ENCODE measurements around the gene EIF4B.
"Not testable (repeated sequence)": the region's sequence is repeated elsewhere in the genome, so short reads cannot be mapped to it uniquely, and the experiment has no call there.

The EIF4B gene

GRCh38 chr12:53004582-53004981 is 1.7 kb upstream of the EIF4B start:
- no peak for DNase-seq

DNA sequence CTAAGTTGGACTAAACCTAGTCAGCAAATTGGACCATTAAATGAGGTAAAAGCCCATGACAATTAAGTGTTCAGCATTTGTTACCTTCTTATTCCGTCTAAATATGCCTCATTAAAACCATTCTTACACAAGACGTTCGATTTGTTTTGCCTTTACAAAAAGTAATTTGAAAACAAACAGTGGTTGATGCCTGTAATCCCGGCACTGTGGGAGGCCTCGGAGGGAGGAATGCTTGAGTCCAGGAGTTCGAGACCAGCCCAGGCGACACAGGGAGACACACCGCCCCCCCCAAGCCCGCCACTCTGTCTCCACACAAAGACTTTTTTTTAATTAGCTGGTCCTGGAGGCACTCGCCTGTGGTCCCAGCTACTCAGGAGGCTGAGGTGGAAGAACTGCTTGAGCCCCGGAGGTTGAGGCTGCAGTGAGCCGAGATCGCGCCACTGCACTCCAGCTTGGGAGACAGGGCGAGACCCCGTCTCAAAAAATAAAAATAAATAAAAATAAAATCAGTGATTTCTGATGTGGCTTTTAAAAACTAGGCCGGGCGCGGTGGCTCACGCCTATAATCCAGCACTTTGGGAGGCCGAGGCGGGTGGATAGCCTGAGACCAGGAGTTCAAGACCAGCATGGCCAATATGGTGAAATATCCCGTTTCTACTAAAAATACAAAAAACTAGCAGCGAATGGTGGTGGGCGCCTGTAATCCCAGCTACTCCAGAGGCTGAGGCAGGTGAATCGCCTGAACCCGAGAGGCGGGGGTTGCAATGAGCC is 856 bp upstream of the EIF4B start:
- no peak for DNase-seq

GRCh38 chr12:53006810-53007309 is 604 bp downstream of the EIF4B start:
- peak; percentile 82 for DNase-seq

- no peak for DNase-seq
Measured at GRCh38 chr12:53007343-53007742, 1.1 kb downstream of the EIF4B start.

DNA sequence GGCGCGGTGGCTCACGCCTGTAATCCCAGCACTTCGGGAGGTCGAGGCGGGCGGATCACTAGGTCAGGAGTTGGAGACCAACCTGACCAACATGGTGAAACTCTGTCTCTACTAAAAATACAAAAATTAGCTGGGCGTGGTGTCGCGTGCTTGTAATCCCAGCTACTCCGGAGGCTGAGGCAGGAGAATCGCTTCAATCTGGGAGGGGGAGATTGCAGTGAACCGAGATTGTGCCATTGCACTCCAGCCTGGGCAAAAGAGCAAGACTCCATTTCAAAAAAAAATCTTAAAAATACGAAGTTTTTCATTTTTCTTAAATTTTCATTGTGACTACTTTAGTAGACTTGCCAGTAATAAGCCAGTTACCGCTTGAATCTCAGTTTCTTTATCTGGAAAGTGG is 2.5 kb downstream of the EIF4B start:
- not testable (repeated sequence) for DNase-seq

DNA sequence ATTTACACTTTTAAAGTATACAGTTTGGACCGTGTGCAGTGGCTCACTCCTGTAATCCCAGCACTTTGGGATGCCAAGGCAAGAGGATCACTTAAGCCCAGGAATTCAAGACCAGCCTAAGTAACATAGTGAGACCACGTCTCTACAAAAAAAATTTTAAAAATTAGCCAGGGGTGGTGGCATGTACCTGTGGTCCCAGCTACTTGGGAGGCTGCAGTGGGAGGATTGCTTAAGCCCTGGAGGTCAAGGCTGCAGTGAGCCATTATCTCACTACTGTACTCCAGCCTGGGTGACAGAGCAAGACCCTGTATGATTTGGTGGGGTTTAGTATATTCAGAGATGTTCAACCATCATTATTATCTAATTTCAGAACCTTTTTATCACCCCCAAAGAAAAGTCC is 4.7 kb downstream of the EIF4B start:
- no peak for DNase-seq

GRCh38 chr12:53011889-53012288 is 5.6 kb downstream of the EIF4B start:
- DNase-seq, result no peak

DNA sequence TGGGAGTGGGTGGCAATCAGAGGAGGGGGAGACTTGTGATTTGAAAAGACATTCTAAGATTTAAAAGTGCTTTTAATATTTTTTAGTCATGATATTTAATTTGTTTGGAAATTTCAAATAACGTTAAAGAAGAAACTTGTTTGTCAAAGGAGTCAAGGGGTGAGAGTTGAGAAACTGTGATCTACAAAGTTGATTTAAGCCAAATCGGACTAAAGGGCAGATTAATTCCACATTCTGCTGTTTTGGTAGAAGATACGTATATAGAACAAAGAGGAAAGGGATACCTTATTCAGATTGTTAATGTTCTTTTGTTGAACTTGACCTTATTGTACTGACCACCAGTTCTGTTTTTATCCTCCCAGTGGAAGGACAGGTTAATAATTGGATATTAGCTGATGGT is 6.7 kb downstream of the EIF4B start:
- no peak for DNase-seq

DNA sequence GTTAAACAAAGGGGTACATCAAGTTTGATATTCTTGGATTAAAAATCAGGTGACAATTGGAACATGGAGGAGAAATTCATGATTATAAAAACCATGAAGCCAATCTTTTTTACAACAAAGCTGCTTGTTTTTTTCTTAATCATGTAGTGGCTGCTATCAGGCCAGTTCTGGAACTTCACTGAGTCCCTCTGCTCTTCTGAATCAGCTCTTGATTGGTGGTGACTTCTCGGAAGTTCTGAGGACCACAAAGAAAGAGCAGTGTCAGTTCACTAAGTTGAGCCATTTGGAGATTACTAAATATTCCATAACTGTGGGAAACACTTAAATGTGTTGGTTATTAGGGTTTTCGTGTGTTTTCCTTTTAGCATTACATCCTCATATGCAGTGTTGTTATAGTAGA is 8.5 kb downstream of the EIF4B start:
- DNase-seq, result no peak

GRCh38 chr12:53025250-53025649 is 19.0 kb downstream of the EIF4B start:
- DNase-seq, result no peak

DNA sequence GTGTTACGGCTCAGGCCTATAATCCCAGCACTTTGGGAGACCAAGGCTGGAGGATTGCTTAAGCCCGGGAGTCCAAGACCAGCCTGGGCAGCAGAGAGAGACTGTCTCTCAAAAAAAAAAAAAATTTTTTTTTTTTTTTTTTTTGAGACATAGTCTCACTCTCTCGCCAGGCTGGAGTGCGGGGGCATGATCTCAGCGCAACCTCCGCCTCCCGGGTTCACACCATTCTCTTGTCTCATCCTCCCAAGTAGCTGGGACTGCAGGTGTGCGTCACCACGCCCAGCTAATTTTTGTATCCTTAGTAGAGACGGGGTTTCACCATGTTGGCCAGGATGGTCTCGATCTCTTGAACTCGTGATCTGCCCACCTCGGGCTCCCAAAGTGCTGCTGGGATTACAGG is 20.8 kb downstream of the EIF4B start:
- not testable (repeated sequence) for DNase-seq

- DNase-seq, result no peak
Measured at GRCh38 chr12:53031616-53032015, 25.4 kb downstream of the EIF4B start.

DNA sequence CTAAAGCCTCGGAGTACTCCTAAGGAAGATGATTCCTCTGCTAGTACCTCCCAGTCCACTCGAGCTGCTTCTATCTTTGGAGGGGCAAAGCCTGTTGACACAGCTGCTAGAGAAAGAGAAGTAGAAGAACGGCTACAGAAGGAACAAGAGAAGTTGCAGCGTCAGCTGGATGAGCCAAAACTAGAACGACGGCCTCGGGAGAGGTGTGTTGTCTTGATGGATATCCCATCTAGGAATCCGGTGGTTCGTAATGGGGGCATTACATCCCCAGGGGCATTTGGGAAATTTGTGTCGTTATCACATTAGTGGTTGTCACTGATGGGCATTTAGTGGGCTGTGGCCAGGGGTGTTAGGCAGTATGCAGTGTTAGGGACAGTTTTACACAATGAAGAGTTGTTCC is 27.6 kb downstream of the EIF4B start:
- DNase-seq, result not testable (repeated sequence)

DNA sequence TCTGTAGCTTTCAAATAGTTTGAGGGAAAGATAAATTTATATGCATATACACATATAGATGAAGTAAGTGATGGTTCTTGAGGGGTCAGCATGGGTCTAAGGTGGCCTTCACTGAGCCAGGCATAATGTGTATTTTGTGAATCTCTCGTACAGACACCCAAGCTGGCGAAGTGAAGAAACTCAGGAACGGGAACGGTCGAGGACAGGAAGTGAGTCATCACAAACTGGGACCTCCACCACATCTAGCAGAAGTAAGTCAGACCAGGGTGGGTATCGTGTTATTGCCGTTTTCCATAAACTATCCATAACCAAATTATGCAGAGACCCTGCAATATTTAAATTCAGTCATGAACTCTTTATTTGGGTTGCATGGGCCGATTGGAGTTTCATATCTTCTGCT is 28.2 kb downstream of the EIF4B start:
- DNase-seq, result no peak

DNA sequence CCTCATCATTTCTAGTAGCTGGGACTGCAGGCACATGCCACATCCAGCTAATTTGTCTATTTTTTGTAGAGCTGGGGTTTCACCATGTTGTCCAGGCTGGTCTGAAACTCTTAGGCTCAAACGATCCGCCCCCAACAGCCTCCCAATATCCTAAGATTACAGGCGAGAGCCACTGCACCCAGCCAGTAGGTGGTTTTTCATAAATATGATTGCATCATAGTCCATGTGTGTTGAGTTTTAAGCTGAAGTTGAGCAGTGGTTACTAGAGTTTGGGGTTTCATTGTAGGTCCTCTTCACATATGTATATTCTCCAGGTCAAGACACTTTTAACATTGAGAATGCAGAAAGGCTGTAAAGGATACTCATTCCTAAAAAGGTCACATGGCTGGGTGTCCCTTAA is 30.5 kb downstream of the EIF4B start:
- no peak for DNase-seq

- DNase-seq, result no peak
Measured at GRCh38 chr12:53039851-53040250, 33.6 kb downstream of the EIF4B start.

GRCh38 chr12:53042607-53043454 is 36.6 kb downstream of the EIF4B start:
- no peak for DNase-seq

DNA sequence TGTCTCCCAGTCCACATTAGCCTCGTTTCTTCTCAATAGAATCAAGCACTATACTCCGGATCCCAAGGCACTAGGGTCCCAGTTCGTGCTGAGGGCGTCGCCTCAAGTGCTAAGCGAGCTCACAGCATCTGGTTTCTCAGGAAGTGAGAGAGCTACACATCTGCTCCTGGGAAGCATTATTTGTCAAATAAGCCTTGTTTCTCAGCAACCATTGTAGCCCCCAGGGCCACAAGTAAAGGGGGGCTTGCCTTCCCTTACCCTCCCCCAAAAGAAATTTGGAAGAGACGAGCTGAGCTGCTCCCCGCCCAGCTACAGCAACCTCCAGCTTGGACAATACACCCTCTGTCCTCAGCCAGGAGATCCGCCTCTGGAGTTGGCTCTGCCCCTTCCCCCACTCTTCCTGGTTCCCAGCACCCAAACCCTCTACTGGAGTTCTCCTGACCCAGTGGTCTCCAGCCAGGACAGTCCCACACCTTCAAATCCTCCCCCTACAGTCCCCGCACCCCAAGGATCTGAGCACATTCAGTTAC is 37.9 kb downstream of the EIF4B start:
- no peak for DNase-seq

GRCh38 chr12:53044896-53045695 is 38.8 kb downstream of the EIF4B start:
- DNase-seq, result no peak

- no peak for DNase-seq
Measured at GRCh38 chr12:53045696-53046045, 39.4 kb downstream of the EIF4B start.

DNA sequence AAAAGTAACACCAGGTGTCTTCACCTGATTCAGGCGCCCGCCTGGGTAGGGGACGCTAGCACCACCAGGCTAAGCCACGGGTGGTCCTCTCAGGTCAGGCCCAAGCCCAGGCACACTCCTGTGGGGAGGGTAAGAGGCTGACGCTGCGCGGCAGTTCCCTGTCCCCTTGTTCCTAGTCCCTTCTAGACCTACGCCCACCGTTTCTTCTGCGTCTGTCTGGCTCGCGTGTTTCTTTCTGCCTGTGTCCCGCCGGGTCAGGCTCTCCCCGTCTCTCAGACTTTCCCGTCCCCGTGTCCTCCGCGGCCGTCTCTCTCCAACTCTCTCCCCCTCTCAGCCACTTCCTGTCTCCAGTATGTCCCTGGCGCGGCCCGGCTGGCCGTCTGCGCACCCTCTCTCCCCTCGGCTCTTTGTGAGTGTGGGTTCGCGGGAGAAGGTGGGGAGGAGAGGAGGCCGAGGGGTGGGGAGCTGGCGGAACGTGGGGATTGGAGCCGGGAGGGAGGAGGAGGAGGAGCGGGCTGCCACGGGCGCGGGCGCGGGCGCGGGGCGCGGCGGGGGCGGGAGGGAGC is 40.5 kb downstream of the EIF4B start:
- DNase-seq, result peak; percentile 68

DNA sequence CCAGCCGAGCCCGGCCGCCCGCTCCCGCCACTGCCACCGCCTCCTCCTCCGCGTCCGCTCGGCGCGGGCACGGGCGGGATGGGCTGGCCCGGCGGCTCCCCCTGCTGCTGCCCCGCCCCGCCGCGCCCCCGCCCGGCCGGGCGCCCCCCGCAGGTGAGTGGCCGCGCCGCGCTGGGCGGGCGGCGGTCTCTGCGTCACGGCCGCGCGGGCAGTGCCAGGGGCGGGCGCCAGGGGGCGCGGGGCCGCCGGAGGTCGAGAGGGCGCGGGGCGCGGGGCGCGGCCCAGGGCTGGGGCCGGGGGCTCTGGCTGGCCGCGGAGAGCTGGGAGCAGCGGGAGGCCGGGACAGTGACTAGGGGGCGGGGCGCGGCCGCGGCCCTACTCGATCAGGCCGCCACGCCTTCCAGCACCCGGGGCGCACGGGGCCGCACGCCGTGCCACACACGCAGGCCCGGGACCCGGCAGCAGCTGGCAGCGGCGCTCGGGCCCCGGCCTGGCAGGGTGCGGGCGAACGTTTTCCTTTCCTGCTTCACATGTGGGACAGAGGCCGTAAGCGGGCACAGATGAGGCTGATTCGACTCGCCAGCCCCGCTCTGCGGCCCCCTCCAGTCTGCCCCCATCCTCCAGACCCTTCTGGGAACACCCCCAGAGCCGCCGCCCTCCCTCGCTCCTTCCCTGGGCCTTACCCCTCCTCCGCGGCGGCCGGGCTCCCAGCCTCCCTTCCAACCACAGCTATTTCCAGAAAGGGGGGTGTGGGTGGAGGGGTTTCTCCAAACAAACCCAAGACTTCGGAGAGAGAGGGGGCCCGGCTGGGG is 41.2 kb downstream of the EIF4B start:
- DNase-seq, result peak; percentile 76
